Neural progenitor cell (in vitro differentiated cells): ENCODE data around the gene ZRANB2.

Experiments used
- EZH2 ChIP-seq: fragments of 200-600 bp; sonication (generic); IDR thresholded peaks from 2 replicates; pipeline ENCODE4 v1.6.1; 2017; ENCODE audit warnings: antibody characterized with exemption, mild to moderate bottlenecking, moderate library complexity
- EZH2phosphoT487 ChIP-seq: fragments of 200-600 bp; sonication (generic); IDR thresholded peaks from 2 replicates; pipeline ENCODE4 v1.6.1; 2017; ENCODE audit warnings: antibody characterized with exemption
- TF ChIP-seq, protein P1 (sequence below): fragments of 200-600 bp; sonication (generic); IDR thresholded peaks from 2 replicates; pipeline ENCODE4 v1.5.1; 2017; ENCODE audit warnings: antibody characterized with exemption, mild to moderate bottlenecking

DNA sequence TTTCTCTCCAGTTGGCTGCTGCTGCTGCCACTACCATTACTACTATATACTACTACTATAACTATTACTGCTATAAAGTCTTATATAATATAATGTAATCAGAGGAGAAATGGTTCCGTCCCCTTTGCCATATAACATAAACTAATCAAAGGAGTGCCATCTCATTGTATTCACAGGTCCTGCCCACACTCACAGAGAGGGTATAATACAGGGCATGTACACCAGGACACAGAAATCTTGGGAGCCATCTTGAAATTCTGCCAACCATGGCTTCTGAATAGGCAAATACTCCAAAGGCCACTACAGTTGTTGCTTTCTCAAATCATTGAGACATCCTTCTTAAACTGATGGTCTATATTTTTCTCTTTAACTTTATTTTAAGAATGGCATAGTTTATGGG, 6.9 kb upstream of the ZRANB2 start:
- TF ChIP-seq, protein P1, sequence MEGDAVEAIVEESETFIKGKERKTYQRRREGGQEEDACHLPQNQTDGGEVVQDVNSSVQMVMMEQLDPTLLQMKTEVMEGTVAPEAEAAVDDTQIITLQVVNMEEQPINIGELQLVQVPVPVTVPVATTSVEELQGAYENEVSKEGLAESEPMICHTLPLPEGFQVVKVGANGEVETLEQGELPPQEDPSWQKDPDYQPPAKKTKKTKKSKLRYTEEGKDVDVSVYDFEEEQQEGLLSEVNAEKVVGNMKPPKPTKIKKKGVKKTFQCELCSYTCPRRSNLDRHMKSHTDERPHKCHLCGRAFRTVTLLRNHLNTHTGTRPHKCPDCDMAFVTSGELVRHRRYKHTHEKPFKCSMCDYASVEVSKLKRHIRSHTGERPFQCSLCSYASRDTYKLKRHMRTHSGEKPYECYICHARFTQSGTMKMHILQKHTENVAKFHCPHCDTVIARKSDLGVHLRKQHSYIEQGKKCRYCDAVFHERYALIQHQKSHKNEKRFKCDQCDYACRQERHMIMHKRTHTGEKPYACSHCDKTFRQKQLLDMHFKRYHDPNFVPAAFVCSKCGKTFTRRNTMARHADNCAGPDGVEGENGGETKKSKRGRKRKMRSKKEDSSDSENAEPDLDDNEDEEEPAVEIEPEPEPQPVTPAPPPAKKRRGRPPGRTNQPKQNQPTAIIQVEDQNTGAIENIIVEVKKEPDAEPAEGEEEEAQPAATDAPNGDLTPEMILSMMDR, result no peak
- TF ChIP-seq EZH2, result no peak
- no peak for TF ChIP-seq EZH2phosphoT487
